ENCODE data around the gene CHIT1. TPM values are rescaled to one million over a fixed set of nuclear protein-coding genes. Genes with fewer than 3 reads are reported as not detected.

CHIT1 gene
- total RNA-seq, 2 experiments from 2014 or later, result 1.9 to 3.6 TPM

DNA sequence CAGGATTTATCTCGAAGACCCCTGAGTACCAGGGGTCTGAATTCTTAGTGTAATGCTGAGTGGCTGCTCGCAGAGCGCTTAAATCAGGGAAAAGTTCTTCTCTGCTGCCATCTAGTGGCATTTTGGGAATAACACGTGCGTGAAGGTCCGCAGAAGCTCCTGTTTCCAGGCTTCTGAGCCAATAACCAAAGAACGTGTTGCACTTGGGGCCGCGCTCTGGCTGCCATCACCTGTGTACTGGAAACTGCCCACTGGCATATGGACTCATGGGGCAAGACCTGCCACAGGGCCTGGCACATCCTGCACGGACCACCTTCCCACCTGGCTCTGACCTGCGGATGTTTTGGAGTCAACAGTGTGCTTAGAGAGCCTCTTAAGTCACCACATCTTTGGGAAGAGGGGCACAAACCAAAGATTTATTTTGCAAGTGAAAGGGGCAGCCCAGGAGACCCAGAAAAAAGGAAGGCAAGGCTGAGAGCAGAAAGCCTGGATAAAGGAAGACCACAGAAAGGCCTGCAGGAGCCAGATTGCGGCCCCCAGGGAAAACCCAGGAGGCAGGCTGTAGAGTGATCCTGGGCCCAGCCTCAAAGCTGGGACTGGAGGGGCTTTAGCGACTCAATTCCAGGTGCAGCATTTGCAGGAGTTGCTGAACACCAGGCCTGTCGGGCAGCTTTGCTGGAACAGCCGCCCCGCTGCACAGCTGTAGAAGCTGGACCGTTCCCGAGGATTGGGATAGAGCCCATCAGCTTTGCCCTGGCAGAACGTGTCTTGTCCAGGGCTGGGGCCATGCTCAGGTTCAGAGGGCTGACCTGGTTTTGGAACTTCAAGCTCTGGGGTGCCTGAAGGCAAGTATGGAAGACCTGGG is 13.0 kb downstream of the CHIT1 start:
- Histone ChIP-seq H3K27ac (ENCODE audit: low read depth, low read length, poor library complexity, severe bottlenecking) (no peak overlapping the region), H4K20me1 (ENCODE audit: insufficient read depth, low read length) (no peaks in the 10 kb centered on the region), H3K4me2 (ENCODE audit: low read length) (no peak overlapping the region), H3K9me3 (ENCODE audit: low read length) (no peaks in the 10 kb centered on the region), H3K9me2 (ENCODE audit: insufficient read depth, low read length) (no peaks in the 10 kb centered on the region), H2AFZ (ENCODE audit: low read length) (no peak overlapping the region), H3K4me1 (ENCODE audit: insufficient read depth, low read length, poor library complexity, severe bottlenecking) (no peaks in the 10 kb centered on the region), H3K79me2 (ENCODE audit: insufficient read depth, low read depth, low read length) (no peaks in the 10 kb centered on the region), H3K36me3 (ENCODE audit: insufficient read depth, low read length) (no peaks in the 10 kb centered on the region), H3K4me3 (ENCODE audit: low read depth, low read length, poor library complexity, severe bottlenecking) (no peak overlapping the region)
- intact Hi-C loops (cut with micrococcal nuclease; ENCODE audit: unreplicated experiment), result loop anchor here (1.0 to 2.0 kb wide), 2 partner anchors 50 to 177 kb away; no protein-coding TSS in a partner anchor
- ChIA-PET CTCF (ENCODE audit: unreplicated experiment) (interaction anchor here (1.2 to 1.3 kb wide), 3 partner anchors 50 to 177 kb away, joined by 3 to 9 read pairs (median 7); no protein-coding TSS in a partner anchor), POLR2A (no interaction called here)
- peak; percentile 73 for DNase-seq (ENCODE audit: low spot score)
- BruUV-seq (replicated peaks), result no TSS peak
- TF ChIP-seq EZH2phosphoT487 (IDR thresholded peaks at IDR 0.05; ENCODE audit: borderline replicate concordance, low read depth, low read length), result no peak
- TF ChIP-seq, protein P1, sequence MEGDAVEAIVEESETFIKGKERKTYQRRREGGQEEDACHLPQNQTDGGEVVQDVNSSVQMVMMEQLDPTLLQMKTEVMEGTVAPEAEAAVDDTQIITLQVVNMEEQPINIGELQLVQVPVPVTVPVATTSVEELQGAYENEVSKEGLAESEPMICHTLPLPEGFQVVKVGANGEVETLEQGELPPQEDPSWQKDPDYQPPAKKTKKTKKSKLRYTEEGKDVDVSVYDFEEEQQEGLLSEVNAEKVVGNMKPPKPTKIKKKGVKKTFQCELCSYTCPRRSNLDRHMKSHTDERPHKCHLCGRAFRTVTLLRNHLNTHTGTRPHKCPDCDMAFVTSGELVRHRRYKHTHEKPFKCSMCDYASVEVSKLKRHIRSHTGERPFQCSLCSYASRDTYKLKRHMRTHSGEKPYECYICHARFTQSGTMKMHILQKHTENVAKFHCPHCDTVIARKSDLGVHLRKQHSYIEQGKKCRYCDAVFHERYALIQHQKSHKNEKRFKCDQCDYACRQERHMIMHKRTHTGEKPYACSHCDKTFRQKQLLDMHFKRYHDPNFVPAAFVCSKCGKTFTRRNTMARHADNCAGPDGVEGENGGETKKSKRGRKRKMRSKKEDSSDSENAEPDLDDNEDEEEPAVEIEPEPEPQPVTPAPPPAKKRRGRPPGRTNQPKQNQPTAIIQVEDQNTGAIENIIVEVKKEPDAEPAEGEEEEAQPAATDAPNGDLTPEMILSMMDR (conservative IDR thresholded peaks at IDR 0.05; ENCODE audit: low read length), result peak; percentile 88

DNA sequence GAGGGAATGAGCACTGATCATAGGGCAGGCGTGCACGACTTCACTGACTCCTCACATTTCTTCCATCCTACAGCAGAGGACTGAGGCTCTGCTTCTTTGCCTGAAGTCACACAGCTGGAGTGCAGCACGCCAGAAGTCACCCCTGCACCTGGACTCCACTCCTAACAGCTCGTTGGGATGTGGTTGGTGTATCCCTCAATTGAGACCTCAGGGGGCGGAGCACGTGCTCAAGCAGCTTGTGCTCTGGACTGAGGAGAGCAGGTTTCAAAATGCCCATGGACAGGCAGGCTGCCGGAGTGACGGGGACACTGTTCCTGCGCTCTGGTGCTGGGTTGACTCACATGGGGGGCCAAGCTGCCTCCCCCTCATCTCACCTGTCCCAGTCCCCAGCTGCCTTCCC is 13.9 kb downstream of the CHIT1 start:
- DNase-seq (ENCODE audit: low spot score), result no peak
- Histone ChIP-seq H3K4me2 (ENCODE audit: low read length) (no peak overlapping the region), H3K9me2 (ENCODE audit: insufficient read depth, low read length) (no peaks in the 10 kb centered on the region), H3K79me2 (ENCODE audit: insufficient read depth, low read depth, low read length) (no peaks in the 10 kb centered on the region), H4K20me1 (ENCODE audit: insufficient read depth, low read length) (no peaks in the 10 kb centered on the region), H3K27ac (ENCODE audit: low read depth, low read length, poor library complexity, severe bottlenecking) (no peak overlapping the region), H3K36me3 (ENCODE audit: insufficient read depth, low read length) (no peaks in the 10 kb centered on the region), H2AFZ (ENCODE audit: low read length) (no peak overlapping the region), H3K4me1 (ENCODE audit: insufficient read depth, low read length, poor library complexity, severe bottlenecking) (no peaks in the 10 kb centered on the region), H3K9me3 (ENCODE audit: low read length) (no peaks in the 10 kb centered on the region), H3K4me3 (ENCODE audit: low read depth, low read length, poor library complexity, severe bottlenecking) (no peak overlapping the region)
- CTCF ChIA-PET (ENCODE audit: unreplicated experiment), result interaction anchor here (0.6 to 1.3 kb wide), 2 partner anchors 127 to 175 kb away, joined by 4 to 7 read pairs; no protein-coding TSS in a partner anchor
- BruUV-seq (replicated peaks), result no TSS peak
- intact Hi-C loops (cut with micrococcal nuclease; ENCODE audit: unreplicated experiment), result no loop called here
- no peak for TF ChIP-seq EZH2phosphoT487 (IDR thresholded peaks at IDR 0.05; ENCODE audit: borderline replicate concordance, low read depth, low read length)
- TF ChIP-seq, protein P1 (conservative IDR thresholded peaks at IDR 0.05; ENCODE audit: low read length), result no peak
- POLR2A ChIA-PET, result no interaction called here

DNA sequence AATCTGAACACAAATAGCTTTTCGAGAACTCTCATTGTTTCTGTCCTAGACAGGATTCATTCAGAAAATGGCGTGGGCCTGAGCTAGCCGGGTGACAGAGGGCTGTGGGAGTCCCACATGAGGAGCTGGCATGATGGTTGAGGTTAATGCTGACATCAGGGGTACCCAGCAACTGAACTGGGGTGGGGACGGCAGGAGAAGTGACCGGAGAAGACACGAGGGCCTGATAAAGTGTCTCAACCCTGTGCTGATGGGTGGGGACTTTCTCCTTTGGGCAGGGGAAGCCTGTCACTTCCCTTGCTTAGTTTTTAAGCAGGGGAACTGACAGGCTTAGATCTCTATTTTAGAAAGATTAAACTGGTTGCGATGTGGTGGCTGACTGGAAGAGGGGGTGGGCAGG is 14.6 kb downstream of the CHIT1 start:
- Histone ChIP-seq H3K79me2 (ENCODE audit: insufficient read depth, low read depth, low read length) (no peaks in the 10 kb centered on the region), H4K20me1 (ENCODE audit: insufficient read depth, low read length) (no peaks in the 10 kb centered on the region), H3K4me1 (ENCODE audit: insufficient read depth, low read length, poor library complexity, severe bottlenecking) (no peaks in the 10 kb centered on the region), H3K9me2 (ENCODE audit: insufficient read depth, low read length) (no peaks in the 10 kb centered on the region), H3K27ac (ENCODE audit: low read depth, low read length, poor library complexity, severe bottlenecking) (no peak overlapping the region), H2AFZ (ENCODE audit: low read length) (no peak overlapping the region), H3K36me3 (ENCODE audit: insufficient read depth, low read length) (no peaks in the 10 kb centered on the region), H3K4me2 (ENCODE audit: low read length) (no peak overlapping the region), H3K9me3 (ENCODE audit: low read length) (no peaks in the 10 kb centered on the region), H3K4me3 (ENCODE audit: low read depth, low read length, poor library complexity, severe bottlenecking) (no peak overlapping the region)
- ChIA-PET POLR2A (interaction anchor here (0.7 kb wide), 2 partner anchors 15 to 283 kb away, joined by 3 read pairs; no protein-coding TSS in a partner anchor), CTCF (ENCODE audit: unreplicated experiment) (interaction anchor here (0.6 kb wide), 1 partner anchor 127 kb away, joined by 4 read pairs; no protein-coding TSS in a partner anchor)
- TF ChIP-seq EZH2phosphoT487 (IDR thresholded peaks at IDR 0.05; ENCODE audit: borderline replicate concordance, low read depth, low read length), result no peak
- no TSS peak for BruUV-seq (replicated peaks)
- intact Hi-C loops (cut with micrococcal nuclease; ENCODE audit: unreplicated experiment), result no loop called here
- DNase-seq (ENCODE audit: low spot score), result no peak

Data from OCI-LY7 (cell line).